ENCODE measurements around the gene SULT6B1. TPM values are rescaled to one million over a fixed set of nuclear protein-coding genes. Genes with fewer than 3 reads are reported as not detected.

Gene SULT6B1
- total and polyA plus RNA-seq, 2 donors (not counting 3 experiments of a cell fraction or from before 2014, with no cell fraction given): not detected

GRCh38 chr2:37190290-37190689 lies 1.8 kb upstream of the SULT6B1 start:
- intact Hi-C loops (cut with micrococcal nuclease) (no loop called here), dilution Hi-C loops (cut with MboI; ENCODE audit: extremely low pct_ligation_motif_present, low sequenced_read_pairs) (no loop called here)
- peaks cover 6% of the 10 kb centered on the region for H3K4me1 ChIP-seq (ENCODE audit: control insufficient read depth, extremely low read depth, insufficient read depth, low read length)
- no peak overlapping the region for H3K9ac ChIP-seq (replicated peaks; ENCODE audit: extremely low read depth, insufficient read depth, low read length)
- no peaks in the 10 kb centered on the region for H3K9me3 ChIP-seq (replicated peaks; ENCODE audit: control insufficient read depth, insufficient read depth, low read length)
- no peaks in the 10 kb centered on the region for H3K36me3 ChIP-seq (ENCODE audit: control insufficient read depth in 2 of 2, extremely low read depth in 1 of 2, insufficient read depth in 2 of 2, low read length in 2 of 2)
- FAIRE-seq (no peak), DNase-seq (ENCODE audit: low read depth, low spot score) (no peak)
- H3K27ac ChIP-seq (ENCODE audit: insufficient read depth, low read depth, low read length): no peak overlapping the region
- no peaks in the 10 kb centered on the region for H3K79me2 ChIP-seq (ENCODE audit: control insufficient read depth, insufficient read depth, low read length)
- H3K4me3 ChIP-seq (replicated peaks in 1 of 3; ENCODE audit: insufficient read depth in 1 of 3, low read depth in 1 of 3, low read length in 3 of 3): no peak overlapping the region
- H4K20me1 ChIP-seq (replicated peaks; ENCODE audit: control insufficient read depth, extremely low read depth, insufficient read depth, low read length): no peaks in the 10 kb centered on the region
- peaks cover 0 to 4% of the 10 kb centered on the region in 2 experiments for H3K27me3 ChIP-seq (ENCODE audit: control insufficient read depth in 2 of 2, insufficient read depth in 2 of 2, low read length in 2 of 2)
- ChIA-PET POLR2A (no interaction called here), CTCF (interaction anchor here (1.0 to 1.2 kb wide), 2 partner anchors 9 to 21 kb away, joined by 3 to 5 read pairs; no protein-coding TSS in a partner anchor)
- H3K4me2 ChIP-seq (ENCODE audit: insufficient read depth, low read length): no peak overlapping the region
- no TSS peak for BruUV-seq (replicated peaks)
- no peaks in the 10 kb centered on the region for H3K9me1 ChIP-seq (replicated peaks; ENCODE audit: control insufficient read depth, extremely low read depth, insufficient read depth, low read length)
- TF ChIP-seq JUN (IDR thresholded peaks at IDR 0.05; ENCODE audit: borderline replicate concordance, insufficient read depth, insufficient read length, low read depth): no peak
- no peak for TF ChIP-seq GATA2 (IDR thresholded peaks at IDR 0.05; ENCODE audit: insufficient read depth, insufficient read length, low read depth, low read length)
- no peak for TF ChIP-seq EZH2 (IDR thresholded peaks at IDR 0.05; ENCODE audit: borderline replicate concordance, low read depth, low read length, severe bottlenecking)
- TF ChIP-seq CTCF (IDR thresholded peaks at IDR 0.05; ENCODE audit: extremely low read depth in 1 of 2, insufficient read depth in 1 of 2, low read depth in 1 of 2, low read length in 2 of 2): no peak
- no peak for TF ChIP-seq MAX (IDR thresholded peaks at IDR 0.05; ENCODE audit: insufficient read depth, insufficient read length)
- no peak for TF ChIP-seq MYC (IDR thresholded peaks at IDR 0.05; ENCODE audit: low read depth, low read length)
- TF ChIP-seq POLR2A (IDR thresholded peaks at IDR 0.05; ENCODE audit: low read depth, low read length): no peak
- no peak for TF ChIP-seq POLR2AphosphoS5 (IDR thresholded peaks at IDR 0.05; ENCODE audit: insufficient read depth, low read depth, low read length)
- H2AFZ ChIP-seq (ENCODE audit: low read depth, low read length): peak overlapping the region; percentile 58
